Activated effector memory CD4-positive, alpha-beta T cell treated with anti-CD3 and anti-CD28 coated beads, Interleukin-2, amount 50 U/mL, for 16 hours (primary cell): ENCODE measurements around the gene RNU6-1.
A peak's percentile ranks its signal among the peaks of the same experiment; 100 is the strongest.

ENCODE experiments used
- DNase-seq: peaks from one replicate; pipeline ENCODE4 v3.0.0-alpha.2; 2020

The RNU6-1 gene

DNA sequence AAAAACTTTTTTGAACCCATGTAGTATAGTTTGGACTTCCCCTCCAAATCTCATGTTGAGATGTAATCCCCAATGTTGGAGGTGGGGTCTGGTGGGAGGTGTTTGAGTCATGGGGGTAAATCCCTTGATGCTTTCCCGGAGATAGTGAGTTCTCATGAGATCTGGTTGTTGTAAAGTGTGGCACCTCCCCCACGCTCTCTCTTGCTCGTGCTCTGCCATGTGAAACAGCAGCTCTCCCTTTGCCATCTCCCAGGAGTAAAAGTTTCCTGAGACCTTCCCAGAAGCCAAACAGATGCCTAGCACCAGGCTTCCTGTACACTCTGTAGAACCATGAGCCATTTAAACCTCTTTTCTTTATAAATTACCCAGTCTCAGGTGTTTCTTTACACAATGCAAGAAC is 16.0 kb upstream of the RNU6-1 start:
- DNase-seq, result no peak

DNA sequence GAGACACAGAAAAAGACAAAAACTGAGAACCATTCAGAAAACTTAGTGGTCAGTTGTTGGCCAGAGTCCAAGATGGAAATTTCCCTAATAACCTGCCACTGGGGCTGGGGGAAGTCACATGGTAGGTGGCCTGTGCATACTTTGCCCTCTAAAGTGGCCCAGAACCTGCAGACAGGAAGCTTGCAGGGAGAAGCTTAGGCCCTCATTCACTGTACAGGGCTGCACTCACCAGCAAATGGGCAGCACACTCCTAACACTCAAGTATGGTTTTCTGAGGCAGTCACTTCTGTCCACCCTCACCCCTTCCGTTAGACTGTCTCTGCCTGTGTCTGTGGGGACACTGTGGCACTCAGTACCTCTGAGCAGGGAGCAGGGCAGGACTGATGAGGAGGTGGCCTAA is 14.5 kb upstream of the RNU6-1 start:
- no peak for DNase-seq

DNA sequence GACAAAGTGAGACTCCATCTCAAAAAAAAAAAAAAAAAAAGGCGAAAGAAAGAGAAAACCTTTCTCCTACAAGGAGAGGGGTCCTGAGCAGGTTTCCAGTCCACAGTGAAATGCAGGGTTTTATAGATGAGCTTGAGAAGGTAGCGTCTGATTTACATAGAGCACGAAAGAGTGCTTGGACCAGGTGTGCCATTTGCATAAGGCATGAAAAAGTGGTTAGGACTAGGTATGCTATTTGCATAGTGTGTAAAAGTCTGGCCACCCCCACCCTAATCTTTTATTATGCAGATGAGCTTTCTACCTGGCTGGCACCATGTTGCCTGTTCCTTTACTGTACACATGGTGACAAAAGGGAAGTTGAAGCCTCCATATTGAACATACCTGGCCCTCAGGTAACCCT is 13.6 kb upstream of the RNU6-1 start:
- DNase-seq, result no peak

DNA sequence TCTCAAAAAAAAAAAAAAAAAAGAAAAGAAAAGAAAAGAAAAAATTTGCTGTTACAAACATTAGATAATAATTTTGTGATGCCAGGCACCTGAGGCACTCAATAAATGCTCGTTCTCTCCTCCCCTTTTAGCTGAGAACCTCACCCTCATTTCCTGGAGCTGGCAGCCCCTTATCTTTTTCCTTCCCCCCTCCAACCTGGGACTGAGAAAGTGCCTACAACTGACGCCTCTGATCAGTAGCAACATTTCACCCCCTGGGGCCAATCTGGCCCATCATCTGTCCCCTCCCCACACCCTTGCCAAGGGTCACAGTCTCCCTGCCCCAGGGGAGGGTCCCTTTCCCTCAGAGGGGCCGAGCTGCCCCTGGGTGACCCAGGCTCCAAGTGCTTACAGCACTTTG is 12.6 kb upstream of the RNU6-1 start:
- DNase-seq, result no peak

DNA sequence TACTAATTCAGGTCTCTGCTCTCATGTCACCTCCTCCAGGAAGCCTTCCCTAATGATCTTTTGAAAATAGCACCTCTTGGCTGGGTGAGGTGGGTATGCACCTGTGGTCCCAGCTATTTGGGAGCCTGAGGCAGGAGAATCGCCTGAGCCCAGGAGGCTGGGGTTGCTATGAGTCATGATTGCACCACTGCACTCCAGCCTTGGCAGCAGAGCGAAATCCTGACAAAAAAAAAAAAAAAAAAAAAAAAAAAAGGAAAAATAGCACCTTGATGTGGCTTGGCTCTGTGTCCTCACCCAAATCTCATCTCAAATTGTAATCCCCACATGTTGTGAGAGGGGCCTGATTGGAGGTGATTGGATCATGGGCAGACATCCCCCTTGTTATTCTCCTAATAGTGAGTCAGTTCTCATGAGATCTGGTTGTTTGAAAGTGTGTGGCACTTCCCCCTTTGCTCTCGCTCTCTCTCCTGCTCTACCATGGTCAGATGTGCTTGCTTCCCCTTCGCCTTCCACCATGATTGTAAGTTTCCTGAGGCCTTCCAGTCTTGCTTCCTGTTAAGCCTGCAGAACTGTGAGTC is 11.2 kb upstream of the RNU6-1 start:
- DNase-seq, result no peak

DNA sequence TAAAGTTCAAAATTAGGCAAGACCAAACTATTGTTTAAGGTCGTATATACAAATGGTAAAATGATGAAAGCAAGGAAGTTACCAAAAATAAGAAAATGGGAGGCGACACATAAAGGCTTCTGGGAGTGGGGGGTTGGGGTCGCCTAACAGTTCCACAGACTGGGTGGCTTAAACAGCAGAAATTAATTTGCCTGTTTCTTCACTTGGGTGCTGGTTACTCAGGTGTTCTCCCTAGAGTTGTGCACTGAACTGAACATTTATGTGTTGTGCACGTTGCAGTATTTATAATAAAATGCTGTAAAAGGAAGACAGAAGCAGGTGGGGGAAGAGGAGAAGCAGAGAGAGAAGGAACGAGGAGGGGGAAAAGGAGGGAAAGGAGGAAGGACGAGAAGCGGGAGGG is 10.5 kb upstream of the RNU6-1 start:
- DNase-seq, result no peak

DNA sequence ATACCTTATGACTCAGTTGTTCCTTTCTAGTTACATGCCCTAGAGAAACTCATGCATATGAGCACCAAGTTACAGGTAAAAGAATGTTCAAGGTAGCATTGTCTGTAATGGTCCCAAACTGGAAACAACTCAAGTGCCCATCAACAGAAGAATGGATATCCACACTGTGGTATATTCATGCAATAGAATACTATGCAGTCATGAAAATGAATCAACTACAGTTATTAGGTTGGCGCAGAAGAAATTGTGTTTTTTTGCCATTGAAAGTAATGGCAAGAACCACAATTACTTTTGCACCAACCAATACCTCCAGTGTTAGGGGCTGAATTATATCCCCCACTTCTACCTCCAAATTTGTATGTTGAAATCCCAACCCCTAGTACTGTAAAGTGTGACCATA is 9.7 kb upstream of the RNU6-1 start:
- DNase-seq, result no peak

DNA sequence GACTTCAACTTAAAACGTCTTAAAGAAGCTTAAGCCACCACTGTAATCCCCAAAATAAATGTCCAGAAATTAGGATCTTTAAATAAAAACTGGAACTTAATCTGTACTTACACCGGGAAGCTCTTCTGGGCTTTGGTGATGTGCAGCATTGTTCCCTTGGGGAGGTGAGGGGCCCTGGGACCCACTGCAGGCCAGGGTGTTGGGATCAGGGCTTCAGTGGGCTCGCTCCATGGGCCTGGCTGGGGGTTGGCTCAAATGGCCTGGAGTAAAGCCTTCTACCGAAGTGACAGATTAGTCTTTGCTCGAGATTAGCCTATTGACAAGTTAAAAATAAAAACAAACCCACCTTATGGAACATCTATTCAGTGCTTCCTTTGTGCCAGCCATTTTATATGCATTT is 6.1 kb upstream of the RNU6-1 start:
- no peak for DNase-seq

DNA sequence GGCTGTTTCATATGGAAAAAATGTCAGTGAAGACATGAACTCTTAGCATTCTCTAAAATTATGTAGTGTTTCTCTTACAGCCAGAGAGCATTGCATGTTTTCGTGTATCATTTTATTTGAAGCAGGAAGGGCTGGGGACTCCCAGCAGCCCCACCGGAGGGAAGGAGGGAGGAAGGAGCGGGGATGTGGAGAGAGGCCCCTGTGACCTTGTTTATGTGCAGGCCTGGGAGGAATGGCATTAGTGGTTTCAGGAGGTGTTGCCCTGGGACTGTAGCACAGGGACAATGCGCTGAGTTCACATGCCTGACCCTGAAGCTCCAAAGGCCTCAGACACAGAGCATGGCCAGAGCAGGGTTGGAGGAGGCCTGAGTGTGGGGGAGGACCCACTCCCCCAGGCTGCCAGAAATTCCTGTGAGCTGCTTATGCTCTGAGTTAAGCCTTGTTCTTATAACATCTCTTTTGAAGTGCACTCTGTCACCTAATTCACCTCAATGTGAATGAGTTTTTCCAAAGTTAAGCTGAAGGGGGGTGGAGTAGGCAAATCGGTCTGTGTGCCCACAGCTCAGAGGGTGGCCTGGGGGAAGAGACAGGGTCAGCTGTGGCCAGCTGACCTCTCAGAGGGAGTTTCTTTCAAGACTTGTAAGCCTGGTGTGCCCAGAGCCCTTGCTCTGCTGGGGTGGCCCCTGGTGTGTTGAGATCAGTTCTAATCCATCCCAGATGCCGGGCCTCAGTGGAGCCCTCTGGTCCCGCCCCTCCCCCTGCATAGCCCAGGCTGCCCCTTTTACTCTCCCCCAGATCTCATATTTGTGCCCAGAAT is 3.9 kb upstream of the RNU6-1 start:
- DNase-seq, result no peak

DNA sequence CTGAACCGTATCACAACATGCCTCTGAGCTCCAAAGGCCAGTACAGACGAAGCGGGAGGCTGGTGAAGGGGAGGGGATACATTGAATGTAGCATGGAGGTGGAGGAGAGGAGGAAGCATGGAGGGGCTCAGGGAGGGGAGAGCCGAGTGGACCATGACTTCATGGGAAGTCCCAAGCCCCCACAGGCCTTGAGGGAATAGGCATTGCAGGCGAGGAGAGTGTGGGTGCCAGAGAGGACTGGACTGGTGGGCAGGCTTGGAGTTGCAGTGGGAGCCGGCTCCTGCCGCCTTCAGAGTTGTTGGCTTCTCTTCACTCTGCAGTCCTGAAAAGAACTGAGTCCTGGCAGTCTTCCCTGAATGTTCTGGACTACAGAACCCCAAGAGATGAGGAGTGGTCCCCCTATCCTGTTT is 3.3 kb upstream of the RNU6-1 start:
- DNase-seq, result no peak

DNA sequence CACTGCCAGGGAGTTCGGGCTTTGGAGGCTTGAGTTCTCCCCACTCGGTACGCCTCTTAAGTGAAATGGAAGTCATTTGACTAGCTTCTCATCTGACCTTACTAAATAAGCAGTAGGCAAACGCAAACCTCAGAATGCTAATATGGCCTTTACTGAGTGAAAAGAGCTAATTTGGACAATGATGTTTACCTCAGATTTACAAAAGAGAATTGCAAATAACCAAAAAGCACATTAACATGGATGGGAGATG is 1.6 kb upstream of the RNU6-1 start:
- DNase-seq, result no peak

DNA sequence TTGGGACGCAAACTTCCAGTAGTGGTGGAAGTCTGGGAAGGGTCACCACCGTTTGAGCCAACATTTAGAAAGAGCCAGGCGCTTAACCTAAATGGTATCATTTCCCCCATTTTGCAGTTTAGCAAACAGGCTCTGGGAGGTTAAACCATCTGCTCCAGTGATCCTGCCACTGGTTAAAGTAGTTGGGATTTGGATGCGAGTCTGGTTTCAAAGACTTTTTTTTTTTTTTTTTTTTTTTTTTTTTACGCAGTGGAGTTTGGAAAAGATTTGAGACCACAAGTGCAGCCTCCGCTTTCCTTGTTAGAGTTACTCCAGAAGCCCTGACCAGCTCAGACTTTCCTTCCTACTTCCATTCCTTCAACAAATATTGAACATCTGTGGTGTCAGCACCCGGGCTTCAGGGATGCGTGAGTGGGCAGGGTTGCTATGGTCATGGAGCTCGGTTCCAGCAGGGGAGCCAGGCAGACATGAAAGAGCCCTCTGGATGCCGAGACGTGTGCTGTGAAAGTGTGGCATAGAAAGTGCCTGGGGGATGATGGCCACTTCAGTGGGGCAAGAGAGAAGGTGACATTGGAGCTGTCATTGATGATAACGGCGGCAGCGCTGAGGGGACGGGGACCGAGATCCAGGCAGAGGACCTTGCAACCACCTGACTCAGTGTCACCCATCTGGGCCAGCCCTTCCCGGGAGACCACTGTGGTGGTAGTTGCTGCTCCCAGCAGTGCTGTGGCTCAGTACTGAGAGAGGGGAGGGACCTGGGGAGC is 1.1 kb upstream of the RNU6-1 start:
- DNase-seq, result no peak

DNA sequence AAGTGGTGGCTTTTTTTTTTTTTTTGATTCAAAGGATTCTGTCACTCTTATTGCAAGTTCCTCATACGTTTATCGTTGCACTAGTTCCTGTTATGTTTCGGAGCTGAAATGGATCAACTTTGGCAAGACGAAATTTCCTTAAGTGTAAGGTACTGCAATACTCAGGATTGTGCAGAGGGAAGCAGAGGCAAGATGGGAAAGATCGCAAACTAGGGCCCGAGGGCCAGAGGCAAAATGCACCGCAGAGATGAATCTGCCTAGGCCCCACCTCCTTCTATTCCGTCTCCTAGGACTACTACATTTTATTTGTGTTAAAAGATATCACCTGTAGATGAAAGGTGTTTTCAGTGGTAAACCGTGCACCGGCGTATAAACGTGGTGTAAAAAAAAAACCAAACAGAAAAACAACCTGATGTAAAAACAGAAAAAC is 331 bp downstream of the RNU6-1 start:
- no peak for DNase-seq

DNA sequence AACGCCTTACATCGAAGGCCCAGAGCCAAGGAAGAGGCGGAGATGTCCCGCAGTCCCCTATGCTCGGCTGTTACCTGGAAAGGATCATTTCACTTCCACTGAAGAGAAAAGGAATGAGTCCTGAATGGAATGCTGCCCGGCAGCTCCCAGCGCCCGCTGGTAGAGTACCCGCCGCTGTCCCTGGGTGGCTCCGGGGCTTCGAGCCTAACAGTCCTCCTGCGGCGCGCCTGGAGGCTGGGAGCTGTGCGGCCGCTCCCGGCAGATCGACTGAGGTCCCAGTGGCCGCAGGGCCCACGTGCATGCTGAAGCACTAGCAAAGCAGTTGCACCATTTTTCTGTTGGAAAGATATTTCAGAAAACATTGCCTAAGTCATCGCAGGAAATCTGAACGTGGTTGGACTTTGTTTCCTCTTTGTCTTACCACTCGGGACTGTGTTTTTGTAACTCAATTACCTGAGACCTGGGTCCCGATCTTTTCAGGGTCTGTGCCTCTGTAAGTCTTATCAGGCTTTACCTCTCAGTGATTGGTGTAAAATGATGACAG is 984 bp downstream of the RNU6-1 start:
- DNase-seq, result no peak

DNA sequence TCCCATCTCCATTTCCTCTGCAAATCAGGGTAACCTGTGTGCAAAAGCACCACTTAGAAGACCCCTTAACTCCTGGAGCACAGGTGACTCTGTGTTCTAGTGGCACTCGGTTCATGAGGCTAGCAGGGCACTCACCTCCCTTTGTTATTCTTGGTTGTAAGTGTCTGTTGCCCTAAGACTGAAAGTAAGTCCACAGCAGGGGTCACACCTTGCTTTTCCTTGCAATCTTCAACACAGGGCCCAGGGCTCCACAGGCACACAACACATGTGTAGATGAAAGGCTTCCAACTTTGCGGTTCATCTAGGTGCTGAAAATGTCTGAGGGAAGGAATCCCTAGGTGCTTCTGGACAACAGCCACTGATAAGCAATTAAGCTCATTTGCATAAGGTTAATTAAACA is 2.9 kb downstream of the RNU6-1 start:
- no peak for DNase-seq

DNA sequence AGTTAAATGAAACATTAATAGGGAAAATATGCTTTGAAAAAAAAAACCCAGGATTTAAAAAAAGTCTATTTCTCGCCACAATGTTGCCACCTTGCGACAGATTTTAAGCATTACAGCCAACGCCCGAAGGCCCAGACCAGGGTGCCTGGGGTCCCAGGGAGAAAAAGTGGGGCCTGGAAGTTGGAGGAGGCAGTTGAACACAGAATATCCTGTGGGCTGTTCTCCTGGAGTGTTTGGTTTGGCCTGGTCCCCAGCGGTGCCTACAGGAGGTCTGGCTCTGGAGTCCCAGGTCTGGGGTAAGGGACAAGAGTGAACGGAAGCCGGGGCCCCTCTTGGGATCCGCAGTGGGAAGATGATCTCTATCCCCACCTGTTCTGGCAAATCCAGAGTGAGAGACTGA is 3.4 kb downstream of the RNU6-1 start:
- peak; percentile 81 for DNase-seq

DNA sequence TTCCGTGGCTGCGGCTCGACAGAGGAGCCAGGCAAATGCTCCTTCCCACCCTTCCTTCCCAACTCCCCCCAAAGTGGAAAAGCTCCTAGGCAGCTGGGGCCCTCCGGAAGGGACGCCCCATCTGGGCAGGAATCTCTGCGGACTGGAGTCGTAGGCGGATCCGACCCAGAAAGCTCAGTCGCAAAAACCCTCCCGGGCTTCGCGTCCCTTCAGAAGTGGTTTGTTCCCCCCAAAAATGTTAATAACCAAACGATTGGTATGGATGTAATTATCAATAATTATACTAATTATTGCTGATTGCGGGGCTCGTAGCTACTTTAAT is 3.8 kb downstream of the RNU6-1 start:
- no peak for DNase-seq

DNA sequence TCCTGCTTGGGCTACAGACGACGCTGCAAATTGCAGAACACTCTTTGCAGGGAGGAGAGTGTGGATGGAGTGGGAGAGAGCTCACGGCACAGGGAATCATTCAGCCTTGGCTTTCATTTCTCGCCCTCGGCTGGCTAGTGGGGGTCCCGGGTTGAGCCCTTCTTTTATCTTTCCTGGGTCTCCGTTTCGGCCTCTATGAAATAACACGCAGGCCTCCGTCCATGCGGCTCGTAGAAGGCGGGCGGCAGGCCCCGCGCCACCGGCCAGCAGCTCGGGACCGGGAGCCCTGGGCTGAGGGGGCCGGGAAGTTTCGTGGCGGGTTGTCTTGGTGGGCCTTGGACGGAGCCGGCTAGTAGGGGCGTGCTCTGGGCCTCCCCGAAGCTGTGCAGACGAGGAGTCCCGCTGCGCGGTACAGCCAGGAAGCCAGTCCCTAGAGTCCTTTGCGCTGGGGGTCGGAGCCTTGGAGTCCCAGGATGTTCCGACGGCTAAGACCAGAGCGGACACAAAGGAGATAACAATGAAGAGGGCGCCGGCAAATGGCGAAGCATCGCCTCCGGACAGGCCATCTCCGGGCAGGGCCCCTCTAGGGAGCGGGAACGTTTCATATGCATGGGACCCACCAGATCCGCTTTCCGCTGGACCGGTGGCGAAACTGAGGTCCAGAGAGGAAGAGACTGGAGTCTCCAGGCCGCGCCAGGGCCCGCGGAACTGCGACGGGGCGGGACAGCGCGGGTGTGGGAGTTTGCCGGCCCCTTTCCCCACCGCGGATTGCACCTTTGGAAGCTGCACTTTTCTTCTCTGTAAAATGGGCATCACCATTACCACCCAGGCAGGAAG is 4.3 kb downstream of the RNU6-1 start:
- no peak for DNase-seq

DNA sequence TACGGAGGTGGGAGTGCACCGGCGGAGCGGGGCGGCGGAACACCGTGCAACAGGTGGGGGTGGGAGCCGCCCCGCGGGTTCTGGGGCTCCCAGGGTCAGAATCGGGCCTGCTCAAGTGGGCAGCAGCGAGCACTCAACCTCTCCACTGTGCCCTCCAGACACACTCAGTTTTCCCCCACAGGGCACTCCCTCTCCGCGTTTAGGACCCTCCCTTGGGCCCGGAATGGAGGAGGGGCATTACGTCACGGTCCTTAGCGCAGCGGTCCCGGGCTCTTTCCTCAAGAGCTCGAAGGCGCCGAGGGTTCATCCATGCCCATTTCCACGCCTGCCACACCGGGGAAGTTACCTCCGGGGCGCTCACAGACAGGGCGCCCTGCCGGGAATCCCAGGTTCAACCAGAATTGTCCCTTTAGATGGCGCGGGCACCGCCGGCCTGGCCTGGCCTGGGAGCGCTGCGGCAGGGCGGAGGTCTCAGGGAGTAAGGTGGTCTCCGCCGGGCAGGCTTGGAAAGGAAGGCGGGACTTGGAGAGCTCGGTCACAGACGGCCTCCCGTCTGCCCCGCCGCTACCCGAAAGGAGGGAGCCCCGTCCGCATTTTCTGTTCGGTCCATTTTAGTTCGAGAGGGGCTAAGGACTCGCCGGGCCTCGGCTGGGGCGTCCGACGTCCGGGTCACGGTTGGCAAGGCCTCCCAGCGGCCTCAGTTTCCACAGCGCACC is 5.1 kb downstream of the RNU6-1 start:
- DNase-seq, result peak; percentile 65

DNA sequence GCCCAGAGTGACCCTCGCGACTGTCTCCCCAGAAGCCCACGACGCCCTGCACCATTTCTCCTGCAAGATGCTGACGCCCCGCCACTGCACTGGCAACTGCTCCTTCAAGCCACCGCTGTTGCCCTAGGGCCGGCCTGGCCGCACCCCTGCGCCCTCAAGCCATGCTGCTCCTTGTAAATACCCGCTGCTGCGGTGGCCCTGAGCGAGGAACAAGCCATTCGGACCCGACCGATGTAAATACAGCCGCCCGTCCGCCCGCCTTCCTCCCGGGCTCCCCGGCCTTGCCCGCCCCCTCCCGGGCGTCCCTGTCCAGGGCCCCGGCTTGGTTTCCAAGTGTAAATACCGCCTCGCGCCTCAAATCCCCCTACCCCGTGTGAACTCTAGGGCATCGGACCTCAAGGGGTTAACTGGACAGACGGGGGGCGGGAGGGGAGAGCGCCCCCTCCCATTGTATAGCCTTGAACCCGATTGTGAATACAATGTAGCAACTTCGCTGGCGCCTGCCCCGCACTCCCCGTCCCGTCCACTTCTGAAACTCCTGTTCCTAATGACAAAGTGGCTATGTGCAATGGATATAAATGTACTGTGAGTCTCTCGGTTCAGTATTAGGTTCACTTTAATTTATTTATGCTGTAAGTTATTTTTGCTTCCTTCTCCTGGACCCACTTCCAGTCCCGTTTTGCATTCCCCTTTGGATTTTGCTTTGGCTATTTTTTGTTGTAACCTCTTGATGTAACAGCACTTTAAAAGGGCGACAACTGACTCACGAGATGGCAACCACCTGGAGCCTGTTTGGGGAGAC is 5.9 kb downstream of the RNU6-1 start:
- DNase-seq, result no peak

DNA sequence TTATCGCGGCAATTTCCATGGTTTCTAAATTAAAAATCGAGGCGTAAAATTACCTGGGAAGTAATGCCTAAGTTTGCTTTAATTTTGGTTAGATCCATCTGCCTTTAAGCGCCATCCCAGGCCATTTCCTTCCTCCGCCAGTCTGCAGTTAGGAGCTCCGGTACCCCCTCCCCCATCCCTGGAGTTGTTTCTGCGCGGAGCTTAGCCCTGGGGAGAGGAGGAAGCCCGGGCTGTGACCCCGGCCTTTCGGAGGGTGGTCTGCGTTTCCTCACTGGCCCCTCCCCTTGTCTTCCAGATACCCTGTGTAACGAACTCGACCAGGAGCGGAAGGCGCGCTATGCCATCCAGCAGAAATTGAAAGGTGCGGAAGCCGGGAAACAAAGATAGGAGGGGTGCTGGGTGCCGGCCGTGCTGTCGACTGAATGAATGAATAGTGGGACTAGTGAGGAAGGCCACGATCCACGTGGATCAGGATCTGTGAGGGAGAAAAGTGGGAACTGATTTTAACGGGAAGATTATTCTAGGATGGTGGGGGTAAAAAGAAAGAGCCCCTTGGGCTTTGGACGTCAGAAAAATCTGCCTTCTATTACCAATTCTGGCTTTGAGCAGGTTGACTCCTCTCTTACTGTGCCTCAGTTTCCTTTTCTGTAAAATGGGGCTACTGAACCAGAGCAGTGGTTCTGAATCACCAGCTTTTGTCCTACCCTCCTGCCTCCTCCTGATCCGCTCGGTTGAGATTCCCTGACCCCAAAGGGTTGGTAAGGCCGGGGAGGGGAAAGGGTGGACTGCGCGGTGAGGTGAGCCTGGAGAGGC is 6.7 kb downstream of the RNU6-1 start:
- DNase-seq, result peak; percentile 53
